Measurements from ENCODE around the gene OR2T29.
"Not testable (repeated sequence)": the region's sequence is repeated elsewhere in the genome, so short reads cannot be mapped to it uniquely, and the experiment has no call there.

Gene OR2T29

DNA sequence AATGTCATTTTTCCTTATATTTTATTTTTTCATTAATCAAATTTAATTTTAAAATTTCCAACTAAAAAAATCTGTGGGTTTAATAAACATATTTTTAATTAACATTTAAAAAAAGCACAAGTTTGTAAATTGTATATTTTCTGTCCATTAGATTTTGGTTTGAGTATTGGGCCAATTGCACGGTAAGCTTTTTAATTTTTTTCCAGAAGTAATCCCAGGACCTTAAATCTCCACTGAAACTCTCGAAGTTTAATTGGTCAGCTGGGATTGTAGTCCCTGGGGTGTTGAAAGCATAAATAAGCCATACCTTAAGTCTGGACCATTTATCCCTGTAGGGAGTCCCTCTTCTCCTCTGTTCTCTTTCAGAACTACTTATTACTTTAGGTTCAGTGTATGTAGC lies 54.8 kb downstream of the OR2T29 start, which contains the start of gene OR2G6:
Gene OR2G6 (plus strand): TSS at position 301 of the 400 bp plus-strand sequence. CDS start 13,574 bp downstream, outside the sequence.
- not testable (repeated sequence) for DNase-seq

Measured in activated T-cell treated with anti-CD3 and anti-CD28 coated beads for 4 hours (primary cell).